ENCODE measurements around the gene ZNF469.
"Not testable (repeated sequence)": the region's sequence is repeated elsewhere in the genome, so short reads cannot be mapped to it uniquely, and the experiment has no call there.

The ZNF469 gene

DNA sequence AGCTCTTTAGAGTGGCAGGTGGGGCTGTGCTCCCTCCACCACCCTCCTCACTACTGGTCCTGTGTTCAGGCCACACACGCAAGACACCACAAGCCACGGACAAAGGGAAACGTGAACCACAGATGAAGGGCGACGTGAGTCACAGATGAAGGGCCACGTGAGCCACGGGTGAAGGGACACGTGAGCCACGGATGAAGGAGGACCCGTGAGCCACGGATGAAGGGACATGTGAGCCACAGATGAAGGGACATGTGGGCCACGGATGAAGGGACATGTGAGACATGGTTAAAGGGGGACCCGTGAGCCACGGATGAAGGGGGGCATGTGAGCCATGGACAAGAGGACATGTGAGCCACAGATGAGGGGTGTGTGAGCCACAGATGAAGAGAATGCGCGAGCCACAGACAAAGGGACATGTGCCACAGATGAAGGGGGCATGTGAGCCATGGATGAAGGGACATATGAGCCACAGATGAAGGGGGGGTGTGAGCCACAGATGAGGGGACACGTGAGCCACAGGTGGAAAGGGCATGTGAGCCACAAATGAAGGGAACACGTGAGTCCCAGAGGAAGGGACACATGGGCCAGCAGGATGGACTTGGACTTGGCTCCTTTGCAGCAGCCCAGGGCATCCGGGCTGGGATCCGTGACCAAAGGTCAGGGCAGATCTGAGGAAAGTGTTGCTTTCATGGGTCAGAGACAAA is 15.6 kb downstream of the ZNF469 start:
- no peak for DNase-seq

DNA sequence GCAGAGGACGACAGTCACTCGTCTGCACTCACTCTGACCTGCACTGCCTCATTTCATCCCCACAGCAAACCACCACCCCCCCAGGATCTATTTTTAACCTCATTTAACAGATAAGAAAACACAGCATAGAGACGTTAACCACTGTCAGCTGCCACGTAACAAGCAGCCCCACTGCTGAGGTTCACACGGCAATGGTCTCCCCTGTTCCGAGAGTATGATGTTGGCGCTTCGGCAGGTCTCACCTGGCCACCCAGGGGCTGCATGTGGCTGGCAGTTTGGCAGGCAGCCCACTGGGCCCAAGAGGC is 16.1 kb downstream of the ZNF469 start:
- DNase-seq = no peak

DNA sequence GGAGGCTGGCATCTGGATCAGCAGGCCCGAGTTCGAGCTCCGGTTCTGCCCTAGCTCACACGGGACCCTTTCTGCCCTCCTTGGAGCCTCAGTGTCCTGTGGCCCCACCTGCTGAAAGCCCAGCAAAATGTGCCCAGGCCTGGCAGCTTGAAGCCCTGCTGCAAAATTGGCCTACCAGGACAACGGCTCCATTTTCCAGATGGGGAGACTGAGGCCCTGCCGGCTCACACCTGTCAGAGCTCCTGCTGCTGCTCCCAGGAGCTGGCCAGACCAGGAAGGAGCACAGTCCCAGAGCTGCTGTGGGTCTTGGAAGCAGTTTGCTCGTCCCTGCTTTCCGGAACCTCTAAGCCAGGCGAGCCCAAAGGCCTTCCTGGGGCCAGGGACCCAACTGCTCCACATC is 17.4 kb downstream of the ZNF469 start:
- no peak for DNase-seq

DNA sequence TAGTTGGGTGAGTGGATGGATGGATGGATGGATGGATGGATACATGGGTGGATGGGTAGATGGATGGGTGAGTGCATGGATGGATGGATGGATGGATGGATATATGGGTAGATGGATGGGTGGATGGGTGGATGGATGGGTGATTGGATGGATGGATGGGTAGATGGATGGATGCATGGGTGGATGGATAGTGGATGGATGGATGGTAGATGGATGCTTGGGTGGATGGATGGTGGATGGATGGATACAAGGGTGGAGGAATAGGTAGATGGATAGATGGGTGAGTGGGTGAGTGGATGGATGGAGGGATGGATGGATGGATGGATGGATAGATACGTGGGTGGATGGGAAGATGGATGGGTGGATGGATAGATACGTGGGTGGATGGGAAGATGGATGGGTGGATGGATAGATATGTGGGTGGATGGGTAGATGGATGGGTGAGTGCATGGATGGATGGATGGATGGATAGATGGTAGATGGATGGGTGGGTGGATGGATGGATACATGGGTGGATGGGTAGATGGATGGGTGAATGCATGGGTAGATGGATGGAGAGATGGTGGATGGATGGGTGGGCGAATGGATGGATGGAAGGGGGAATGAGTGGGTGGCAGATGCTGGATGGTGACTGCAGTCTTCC is 19.0 kb downstream of the ZNF469 start:
- DNase-seq = no peak

DNA sequence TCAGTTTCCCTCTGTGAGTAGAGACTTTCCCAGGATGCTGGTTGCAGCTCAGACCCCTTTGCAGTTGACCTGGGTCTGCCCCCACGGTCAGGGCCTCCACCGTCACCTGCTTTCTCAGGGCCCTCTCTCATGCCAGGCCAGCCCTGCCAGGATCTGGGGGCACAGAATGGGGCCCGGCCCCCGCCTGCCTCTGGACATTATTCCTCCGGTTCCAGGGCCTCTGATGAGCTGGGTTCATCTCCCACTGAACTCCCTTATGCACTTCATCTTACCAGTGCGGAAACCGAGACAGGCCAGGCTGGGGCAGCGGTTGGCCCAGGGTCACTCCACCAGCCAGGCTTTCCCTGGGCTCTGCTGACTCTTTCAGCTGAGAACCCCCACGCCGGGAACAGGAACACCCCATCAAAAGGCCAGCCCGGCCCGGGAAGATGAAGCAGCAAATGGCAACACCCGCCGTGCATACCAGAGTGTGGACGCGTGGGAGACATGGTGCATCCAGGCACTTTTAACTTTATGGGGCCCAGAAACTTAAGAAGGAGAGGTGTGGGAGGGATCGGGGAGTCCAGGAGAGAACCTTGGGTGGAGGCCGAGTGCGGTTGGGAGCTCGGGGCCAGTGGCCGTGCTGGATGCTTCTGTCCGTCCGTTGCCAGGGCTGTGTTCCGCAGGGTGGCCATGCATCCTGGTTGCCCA is 19.9 kb downstream of the ZNF469 start:
- no peak for DNase-seq

DNA sequence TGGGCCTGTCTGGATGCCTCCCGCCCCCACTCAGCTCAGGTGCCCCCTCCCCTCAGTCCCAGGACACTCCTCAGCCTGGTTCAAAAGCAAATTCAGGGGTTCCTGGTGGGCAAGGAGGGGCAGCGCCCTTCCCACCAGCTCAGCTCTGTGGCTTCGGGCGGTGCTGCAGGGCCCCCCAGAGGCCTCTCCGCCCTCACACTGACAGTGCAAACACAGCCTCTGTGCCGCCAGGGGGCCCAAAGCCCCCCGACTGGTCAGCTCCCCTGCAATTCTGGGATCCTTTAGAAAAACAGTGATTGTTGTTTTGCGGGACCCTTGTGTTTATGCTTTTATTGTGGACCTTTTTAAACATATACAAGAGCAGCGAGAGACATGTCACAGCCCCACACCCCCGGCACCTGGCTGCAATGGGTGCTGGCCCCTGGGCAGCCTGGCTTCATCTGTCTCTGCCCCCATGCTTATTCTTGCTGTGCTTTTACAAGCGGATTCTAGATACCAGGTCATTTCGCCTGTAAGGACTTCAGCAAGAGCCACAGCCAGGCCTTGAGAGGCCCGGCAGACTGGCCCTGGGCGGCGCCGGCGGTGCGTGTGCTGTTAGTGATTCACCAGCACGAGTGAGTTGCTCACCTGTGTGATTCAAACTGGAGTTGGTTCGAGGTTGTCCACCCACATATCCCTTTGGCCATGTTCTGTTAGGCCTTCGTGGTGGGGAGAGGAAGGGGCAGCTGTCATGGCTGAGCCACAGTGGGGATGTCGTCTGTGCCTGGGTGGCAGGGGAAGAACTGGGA is 21.2 kb downstream of the ZNF469 start:
- no peak for DNase-seq

DNA sequence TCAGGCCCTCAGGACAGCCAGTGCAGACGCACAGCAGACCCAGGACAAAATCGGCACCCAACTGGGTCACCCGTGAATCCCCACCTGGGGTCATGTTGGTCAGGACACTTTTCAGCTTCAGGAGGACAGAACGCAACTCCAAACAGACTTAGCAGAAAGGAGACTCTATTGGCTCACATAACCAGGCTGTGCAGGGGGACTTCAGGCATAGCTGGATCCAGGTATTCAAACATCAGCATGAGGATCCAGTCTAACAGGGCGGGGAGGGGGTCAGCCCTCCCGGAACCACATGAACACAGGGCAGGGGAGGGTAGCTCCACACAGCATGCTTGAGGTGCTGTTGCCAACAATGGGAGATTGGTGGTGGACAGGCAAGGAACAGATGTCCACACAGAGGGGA is 22.0 kb downstream of the ZNF469 start:
- no peak for DNase-seq

DNA sequence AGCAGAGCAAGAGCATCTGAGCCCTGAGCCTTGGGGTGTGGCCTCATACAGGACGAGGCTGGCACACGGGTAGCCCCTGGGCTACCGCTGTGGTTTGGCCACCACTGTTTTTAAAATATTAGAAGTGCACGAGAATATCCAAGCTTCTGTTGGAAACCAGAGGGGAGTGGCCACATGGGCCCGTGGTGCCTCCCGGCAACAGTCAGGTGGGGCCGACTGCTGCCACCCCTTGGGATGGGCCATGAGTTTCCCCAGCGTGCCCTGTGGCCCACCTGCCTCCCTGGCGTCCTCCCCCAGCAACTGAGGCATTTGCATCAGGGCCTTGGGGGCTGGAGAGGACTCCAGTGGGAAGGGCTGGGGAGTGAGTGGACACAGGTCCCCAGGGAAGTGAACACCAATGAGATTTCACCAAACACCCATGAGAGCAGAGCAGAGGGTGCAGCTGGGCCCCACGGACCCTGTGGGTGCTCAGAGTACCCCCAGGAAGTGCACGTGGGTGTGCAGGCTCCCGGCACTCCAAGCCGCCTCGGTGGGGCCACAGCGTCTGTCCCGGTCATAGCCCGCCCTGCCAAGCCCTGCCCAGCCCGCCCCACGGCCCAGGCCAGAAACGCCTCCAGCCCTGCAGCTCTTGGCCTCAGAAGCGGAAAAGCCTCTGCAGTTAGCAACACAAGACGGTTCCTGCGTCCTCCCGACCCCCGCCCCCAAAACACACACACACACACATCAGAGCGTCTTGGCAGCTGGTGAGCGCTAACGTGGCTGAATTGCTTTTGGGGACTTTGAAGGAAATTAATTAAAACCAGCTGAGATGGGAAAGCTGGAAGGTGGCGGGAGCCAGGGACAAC is 22.7 kb downstream of the ZNF469 start:
- peak; percentile 81 for DNase-seq

DNA sequence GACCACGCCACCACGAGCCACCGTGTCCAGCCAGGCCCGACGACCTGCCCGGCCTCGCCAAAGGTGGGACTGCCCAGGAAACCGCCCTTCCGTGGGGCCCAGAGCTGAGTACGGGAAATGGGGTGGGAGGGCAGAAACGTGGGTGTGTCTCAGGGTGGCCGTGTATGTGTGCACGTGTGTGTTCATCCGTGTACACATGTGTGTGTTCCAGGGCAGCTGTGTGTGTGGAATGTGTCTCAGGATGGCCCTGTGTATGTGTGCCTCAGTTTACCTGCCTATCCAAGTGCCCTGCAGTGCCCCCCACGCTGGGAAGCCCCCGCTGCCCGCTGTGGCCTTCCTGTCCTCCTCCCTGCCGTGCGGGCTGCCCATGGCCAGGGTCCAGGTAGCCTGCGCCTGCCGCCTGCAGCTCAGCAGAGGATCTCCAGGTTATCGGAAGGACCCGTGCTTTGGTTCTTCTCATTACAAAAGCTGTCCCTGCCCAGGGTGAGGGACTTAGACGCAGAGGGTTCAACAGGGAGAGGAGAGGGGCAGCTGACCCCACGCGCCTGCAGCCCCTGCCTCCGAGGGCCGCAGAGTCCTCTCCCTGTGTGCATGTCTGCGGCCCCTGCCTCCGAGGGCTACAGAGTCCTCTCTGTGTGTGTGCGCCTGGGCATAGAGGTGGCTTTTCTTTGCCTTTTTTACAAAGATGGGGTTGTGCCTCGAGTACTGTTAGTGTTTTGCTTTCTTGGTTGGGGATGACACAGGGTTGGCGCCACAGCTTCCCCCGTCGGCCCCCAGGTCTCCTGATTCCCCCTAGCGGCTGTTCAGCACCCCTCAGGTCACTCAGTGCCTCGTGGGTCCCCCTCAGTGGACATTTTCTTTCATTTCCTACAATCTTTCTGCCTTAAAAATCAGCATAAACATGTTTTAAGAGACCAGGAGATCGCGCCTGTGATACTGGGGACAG is 23.6 kb downstream of the ZNF469 start:
- no peak for DNase-seq

DNA sequence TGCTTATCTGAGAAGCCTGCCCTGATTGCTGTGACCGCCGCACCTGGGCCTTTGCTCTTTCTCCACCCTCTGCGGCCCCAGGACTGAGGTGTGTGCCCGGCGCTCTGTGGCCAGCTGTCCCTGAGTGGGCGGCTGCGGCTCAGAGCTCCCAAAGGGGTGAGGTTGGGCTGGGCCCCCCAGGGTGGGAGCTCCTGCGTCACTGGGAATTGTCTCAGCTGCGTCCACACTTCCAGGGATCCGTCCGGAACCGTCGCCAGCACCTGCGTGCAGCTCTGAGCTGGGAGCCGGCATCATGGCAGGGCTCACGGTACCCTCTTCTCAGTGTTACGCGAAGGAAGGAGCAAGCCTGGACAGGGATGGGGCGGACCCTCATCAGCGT is 24.3 kb downstream of the ZNF469 start:
- no peak for DNase-seq

DNA sequence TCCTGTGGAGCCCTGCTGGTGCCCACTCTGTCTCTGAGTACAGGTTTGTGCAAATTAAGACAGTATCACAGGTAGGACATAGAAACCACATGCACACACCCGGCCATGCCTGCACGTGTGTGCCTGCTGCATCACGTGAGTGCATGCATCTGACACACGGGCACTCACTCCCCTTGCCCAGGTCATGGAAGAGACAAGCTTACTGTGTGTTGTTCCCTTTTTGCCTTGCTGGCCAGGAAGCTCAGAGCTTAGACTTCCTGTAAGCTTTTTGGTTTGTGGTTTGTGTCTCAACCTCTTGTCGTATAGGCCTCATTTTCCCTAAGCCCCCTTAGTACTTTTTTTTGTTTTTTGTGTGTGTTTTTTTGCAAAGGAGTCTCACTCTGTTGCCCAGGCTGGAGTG is 25.0 kb downstream of the ZNF469 start:
- no peak for DNase-seq

DNA sequence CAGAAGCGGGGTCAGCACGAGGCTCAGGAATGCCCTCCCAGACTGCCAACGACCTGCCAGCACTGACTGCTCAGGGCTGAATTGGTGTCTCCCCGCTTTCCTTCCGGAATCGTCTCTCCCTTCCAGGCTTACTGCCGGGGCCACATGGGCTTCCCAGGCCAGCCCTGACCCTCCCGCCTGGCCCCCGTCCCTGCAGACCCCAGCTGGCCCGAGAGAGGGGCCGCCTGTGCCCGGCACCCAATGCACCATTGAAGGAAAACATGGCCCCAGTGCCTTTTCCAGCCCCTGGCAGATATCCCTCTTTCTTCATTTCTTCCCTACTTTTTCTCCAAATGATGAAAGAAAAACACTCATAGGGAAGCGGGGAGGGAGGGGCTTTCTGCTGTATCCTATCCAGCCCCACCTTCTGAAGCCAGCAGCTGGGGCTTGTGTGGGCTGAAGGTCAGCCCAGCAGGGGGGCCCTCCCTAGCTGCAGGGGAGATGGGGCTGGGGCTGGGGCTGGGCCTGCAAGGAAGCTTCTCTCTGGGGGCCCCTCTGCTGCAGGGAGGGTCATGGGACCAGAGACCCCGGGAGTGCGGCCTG is 25.9 kb downstream of the ZNF469 start:
- no peak for DNase-seq

DNA sequence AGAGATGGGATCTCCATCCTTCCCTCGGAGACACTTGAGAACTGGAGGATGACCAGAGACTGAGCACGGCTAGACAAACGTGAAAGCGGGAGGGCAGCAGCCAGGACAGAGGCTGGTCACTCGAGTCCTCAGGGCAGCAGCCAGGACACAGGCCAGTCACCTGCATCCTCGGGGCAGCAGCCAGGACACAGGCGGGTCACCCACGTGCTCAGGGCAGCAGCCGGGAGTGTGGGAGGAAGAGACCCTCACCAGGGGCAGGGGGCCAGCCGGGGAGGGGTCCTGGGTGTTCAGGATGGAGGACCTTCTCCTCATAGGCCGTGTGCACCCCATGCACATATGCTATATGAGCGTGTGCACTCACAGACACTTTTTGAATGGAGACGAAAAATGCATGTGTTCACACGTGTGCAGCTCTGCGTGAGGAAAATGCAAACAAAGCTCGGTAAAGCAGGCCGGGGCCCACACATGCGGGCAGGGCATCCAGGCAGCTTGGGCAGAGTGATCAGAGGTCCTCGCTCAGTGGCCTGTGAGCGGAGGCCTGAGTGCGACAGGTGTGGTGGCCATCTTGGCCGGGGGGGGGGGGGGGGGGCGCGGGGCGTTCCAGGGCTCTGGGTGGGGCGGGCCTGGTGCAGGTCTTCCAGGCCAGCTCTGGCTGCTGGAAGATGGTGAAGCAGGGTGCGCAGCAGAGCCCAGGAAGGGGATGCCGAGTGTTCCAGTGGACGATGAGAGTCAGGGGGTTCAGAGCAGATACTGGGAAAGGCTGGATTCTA is 26.7 kb downstream of the ZNF469 start:
- no peak for DNase-seq

DNA sequence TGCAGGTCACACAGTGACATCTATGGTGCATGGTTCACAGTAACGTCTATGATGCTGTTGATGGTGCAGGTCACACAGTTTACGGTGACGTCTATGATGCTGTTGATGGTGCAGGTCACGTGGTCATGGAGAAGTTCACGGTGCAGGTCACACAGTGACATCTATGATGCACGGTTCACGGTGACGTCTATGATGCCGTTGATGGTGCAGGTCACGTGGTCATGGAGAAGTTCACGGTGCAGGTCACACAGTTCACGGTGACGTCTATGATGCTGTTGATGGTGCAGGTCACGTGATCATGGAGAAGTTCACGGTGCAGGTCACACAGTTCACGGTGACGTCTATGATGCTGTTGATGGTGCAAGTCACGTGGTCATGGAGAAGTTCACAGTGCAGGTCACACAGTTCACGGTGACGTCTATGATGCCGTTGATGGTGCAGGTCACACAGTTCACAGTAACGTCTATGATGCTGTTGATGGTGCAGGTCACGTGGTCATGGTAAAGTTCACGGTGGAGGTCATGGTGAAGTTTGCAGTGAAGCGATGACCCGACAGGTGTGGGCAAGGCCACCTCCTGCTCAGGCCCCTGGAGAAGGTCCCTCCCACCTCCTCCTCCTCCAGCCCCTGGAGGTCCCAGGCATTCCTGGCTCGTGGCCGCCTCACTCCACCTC is 27.7 kb downstream of the ZNF469 start:
- not testable (repeated sequence) for DNase-seq

DNA sequence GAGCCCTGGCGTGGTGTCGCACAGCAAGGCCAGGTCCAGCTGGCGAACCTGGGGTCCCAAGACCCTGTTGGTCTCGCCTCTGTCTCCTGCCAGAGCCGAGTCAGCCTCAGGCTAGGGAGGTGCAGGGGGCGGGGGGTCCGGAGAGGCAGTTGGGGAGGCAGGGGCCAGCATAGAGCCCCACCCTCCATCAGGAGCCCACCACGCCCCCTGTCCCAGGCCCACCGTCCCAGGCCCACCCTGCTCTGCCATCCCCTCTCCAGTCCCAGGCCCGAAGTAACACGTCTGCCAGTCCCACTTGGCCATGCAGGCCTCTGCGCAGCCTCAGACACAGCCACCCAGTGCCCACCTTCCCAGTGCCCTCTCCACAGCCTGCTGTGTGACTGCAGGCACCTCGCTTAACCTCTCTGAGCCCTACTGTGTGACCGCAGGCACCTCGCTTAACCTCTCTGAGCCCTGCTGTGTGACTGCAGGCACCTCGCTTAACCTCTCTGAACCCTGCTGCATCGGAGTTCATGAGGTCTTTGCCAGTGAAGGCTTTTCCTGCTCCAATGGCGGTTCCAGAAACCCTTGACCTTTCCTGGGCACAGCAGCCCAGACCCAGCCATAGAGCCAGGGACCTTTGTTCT is 29.3 kb downstream of the ZNF469 start:
- DNase-seq = no peak

DNA sequence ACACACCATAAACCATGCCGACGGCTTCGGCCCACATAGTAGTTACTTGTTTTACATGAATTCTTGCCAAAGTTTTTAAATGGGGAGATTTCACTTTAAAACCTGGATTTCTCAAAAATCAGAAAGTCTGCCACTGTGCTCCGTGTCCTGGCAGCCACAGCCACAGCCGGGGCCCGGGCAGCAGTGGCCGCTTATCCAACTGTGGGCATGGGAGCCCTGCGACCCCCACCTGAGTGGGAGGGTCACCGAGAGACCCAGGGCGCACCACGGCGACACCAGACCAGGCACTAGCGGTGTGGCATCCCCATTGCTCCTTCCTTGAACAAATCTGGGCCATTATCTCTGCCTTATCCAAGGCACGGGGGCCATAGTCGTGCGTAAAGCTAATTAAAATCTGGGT is 30.0 kb downstream of the ZNF469 start:
- DNase-seq = no peak

DNA sequence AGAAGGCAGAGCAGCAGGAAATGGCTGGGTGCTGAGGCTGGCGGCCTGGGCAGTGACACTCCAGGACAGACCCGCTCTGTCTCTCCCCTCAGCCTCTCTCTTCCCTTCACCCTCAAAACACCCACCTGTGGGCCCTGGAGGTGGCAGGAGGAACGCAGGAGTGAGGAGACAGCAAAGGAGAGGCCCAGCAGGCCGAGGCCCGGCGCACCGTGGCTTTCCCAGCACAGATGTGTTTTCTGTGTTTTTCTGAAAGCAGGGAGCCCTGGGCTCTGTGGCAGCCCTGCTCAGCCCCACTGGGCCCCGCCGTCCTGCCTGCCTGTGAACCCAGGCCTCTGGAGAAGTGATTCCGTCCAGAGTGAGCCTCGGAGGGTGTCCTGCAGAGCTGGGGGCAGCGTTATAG is 30.5 kb downstream of the ZNF469 start:
- DNase-seq = no peak

DNA sequence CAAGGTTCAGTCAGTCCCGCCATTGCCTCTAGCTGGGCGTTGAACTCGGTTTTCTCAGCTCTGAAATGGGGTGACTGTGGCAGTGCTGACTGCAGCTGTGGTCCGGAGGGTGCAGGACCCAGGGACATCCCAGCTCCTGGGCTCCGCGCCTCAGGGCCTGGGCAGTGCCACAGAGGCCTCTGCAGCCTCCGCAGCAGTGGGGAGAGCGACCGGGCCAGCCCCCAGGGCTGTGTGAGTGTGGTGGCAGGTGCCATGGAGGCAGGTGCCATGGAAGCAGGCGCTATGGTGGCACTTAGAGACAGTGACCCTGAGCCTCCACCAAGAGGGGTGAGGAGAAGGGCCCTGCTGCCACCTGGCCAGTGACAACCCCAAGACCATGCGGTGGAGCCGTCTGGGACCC is 30.9 kb downstream of the ZNF469 start:
- no peak for DNase-seq

Measured in fibroblast of skin of right quadriceps (primary cell).